Hepatocyte (in vitro differentiated cells): ENCODE measurements around the gene CAPN11. TPM values are rescaled to one million over a fixed set of nuclear protein-coding genes. Genes with fewer than 3 reads are reported as not detected.
"Not testable (repeated sequence)": the region's sequence is repeated elsewhere in the genome, so short reads cannot be mapped to it uniquely, and the experiment has no call there.

Experiments
- DNase-seq: peaks from one replicate; pipeline ENCODE4 v3.0.0-alpha.2; 2016; ENCODE audit warnings: low spot score
- H2AFZ ChIP-seq: fragments of 200-600 bp; sonication (generic); 2 replicates; pipeline ENCODE4 v1.6.0; 2016; ENCODE audit warnings: antibody characterized with exemption, mild to moderate bottlenecking
- H3K27ac ChIP-seq: fragments of 200-600 bp; sonication (generic); 2 replicates; pipeline ENCODE4 v1.5.1; 2016; ENCODE audit warnings: mild to moderate bottlenecking
- H3K27me3 ChIP-seq: fragments of 200-600 bp; sonication (generic); 2 replicates; pipeline ENCODE4 v1.6.1; 2016
- H3K36me3 ChIP-seq: fragments of 200-600 bp; sonication (generic); replicated peaks from 2 replicates; pipeline ENCODE4 v1.5.1; 2016; ENCODE audit warnings: low read depth; ENCODE audit not compliant: insufficient read depth
- H3K4me1 ChIP-seq: fragments of 200-600 bp; sonication (generic); 2 replicates; pipeline ENCODE4 v1.5.1; 2016; ENCODE audit warnings: mild to moderate bottlenecking, moderate library complexity; ENCODE audit not compliant: insufficient read depth
- H3K4me2 ChIP-seq: fragments of 200-600 bp; sonication (generic); 2 replicates; pipeline ENCODE4 v1.6.0; 2016
- H3K4me3 ChIP-seq: fragments of 200-600 bp; sonication (generic); 2 replicates; pipeline ENCODE4 v1.5.1; 2016; ENCODE audit warnings: mild to moderate bottlenecking
- H3K79me2 ChIP-seq: fragments of 200-600 bp; sonication (generic); 2 replicates; pipeline ENCODE4 v1.6.0; 2017; ENCODE audit warnings: mild to moderate bottlenecking
- H3K9me2 ChIP-seq: fragments of 200-600 bp; sonication (generic); replicated peaks from 2 replicates; pipeline ENCODE4 v1.6.0; 2017; ENCODE audit warnings: mild to moderate bottlenecking; ENCODE audit not compliant: insufficient read depth
- H3K9me3 ChIP-seq: fragments of 200-600 bp; sonication (generic); 2 replicates; pipeline ENCODE4 v1.5.1; 2016; ENCODE audit warnings: low read depth, mild to moderate bottlenecking
- H4K20me1 ChIP-seq: fragments of 200-600 bp; sonication (generic); 2 replicates; pipeline ENCODE4 v1.6.0; 2016; ENCODE audit warnings: mild to moderate bottlenecking; ENCODE audit not compliant: insufficient read depth, poor library complexity, severe bottlenecking
- CTCF ChIP-seq: fragments of 200-600 bp; sonication (generic); IDR thresholded peaks from 2 replicates; pipeline ENCODE4 v1.5.1; 2016; ENCODE audit warnings: antibody characterized with exemption, mild to moderate bottlenecking; ENCODE audit not compliant: poor library complexity
- EZH2 ChIP-seq: fragments of 200-600 bp; sonication (generic); IDR thresholded peaks from 2 replicates; pipeline ENCODE4 v1.6.1; 2016; ENCODE audit warnings: antibody characterized with exemption, mild to moderate bottlenecking, borderline replicate concordance
- WGBS: methylation state at CpG from one replicate; pipeline ENCODE4 v1.1.6; 2016; ENCODE audit warnings: low lambda C conversion rate; ENCODE audit errors: missing lambda C conversion rate; 5-methylcytosine and 5-hydroxymethylcytosine counted together
- polyA plus RNA-seq: library from polyadenylated mRNA; unstranded; fragments of >200 nt; fragmentation: Nextera tagmentation; extraction: Ambion mirVana; gene quantifications from 2 replicates; pipeline ENCODE4 v1.2.1, GENCODE V29; 2016
- total RNA-seq: library from RNA; depleted of rRNA; stranded (reverse); fragments of >200 nt; gene quantifications from 2 replicates; pipeline ENCODE4 v1.2.3, GENCODE V29; 2014

The CAPN11 gene
- total and polyA plus RNA-seq, 2 experiments from 2014 or later = 0.13 to 0.23 TPM

- Histone ChIP-seq H3K9me2 (no peaks in the 10 kb centered on the region), H3K36me3 (no peaks in the 10 kb centered on the region), H3K4me3 (no peak overlapping the region), H3K4me2 (no peak overlapping the region), H4K20me1 (no peaks in the 10 kb centered on the region), H2AFZ (no peak overlapping the region), H3K79me2 (no peaks in the 10 kb centered on the region), H3K27me3 (no peaks in the 10 kb centered on the region), H3K27ac (no peak overlapping the region), H3K9me3 (no peaks in the 10 kb centered on the region), H3K4me1 (peaks cover 37% of the 10 kb centered on the region)
- DNase-seq = no peak
- no peak for TF ChIP-seq CTCF
- no peak for TF ChIP-seq EZH2
- 91% methylated on average over 10 of the region's 10 CpGs for WGBS
Measured at GRCh38 chr6:44230034-44230675, 71.5 kb downstream of the CAPN11 start.

- H4K20me1 ChIP-seq, H3K9me3 ChIP-seq, H3K27ac ChIP-seq, H3K79me2 ChIP-seq, H3K4me2 ChIP-seq, H2AFZ ChIP-seq, H3K4me3 ChIP-seq, H3K27me3 ChIP-seq, DNase-seq, H3K9me2 ChIP-seq, H3K36me3 ChIP-seq: not testable (repeated sequence)
- 92% methylated on average over 9 of the region's 9 CpGs for WGBS
- H3K4me1 ChIP-seq = peaks cover 28% of the 10 kb centered on the region
Measured at GRCh38 chr6:44231426-44231825, 72.8 kb downstream of the CAPN11 start.

- WGBS = 93% methylated on average over 16 of the region's 16 CpGs
- H3K4me1 ChIP-seq = peaks cover 24% of the 10 kb centered on the region
Measured at GRCh38 chr6:44232676-44233566, 74.3 kb downstream of the CAPN11 start.

More at GRCh38 chr6:44232676-44233566, 74.3 kb downstream of the CAPN11 start:
- Histone ChIP-seq H3K9me2 (no peaks in the 10 kb centered on the region), H3K27ac (no peak overlapping the region), H3K79me2 (no peaks in the 10 kb centered on the region), H2AFZ (no peak overlapping the region), H3K4me3 (no peak overlapping the region), H3K4me2 (no peak overlapping the region), H3K27me3 (no peaks in the 10 kb centered on the region), H3K36me3 (no peaks in the 10 kb centered on the region), H3K9me3 (no peaks in the 10 kb centered on the region), H4K20me1 (no peaks in the 10 kb centered on the region)
- TF ChIP-seq EZH2 (no peak), CTCF (no peak)
- DNase-seq = no peak
